Measurements from ENCODE around the gene CEP350.

The CEP350 gene

DNA sequence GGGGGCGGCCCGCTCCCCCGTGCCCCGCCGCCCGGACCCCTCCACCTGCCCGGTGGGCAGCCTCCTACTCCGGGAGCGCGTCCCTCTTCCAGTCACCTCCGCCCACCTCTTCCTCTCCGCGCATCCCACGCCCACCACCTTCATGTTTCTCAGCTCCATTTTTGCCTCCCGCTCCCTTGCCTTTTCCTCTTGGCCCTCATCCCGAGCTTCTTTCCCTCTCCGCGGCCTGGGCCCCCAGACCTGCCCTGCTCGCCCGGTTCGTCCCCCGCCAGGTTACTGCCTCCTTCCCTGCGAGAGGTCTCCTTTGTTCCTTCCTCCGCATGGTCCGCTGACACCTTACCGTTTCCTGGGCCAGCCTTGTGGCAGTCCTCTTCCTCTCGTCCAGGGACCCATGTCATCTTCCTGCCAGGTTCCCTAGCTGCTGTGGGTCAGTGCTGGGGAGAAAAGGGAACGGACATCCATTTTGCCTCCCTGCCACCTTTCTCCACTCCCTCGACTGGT is 200.6 kb downstream of the CEP350 start:
- no peak for DNase-seq (ENCODE audit: low spot score)

GRCh38 chr1:180156201-180156600 is 201.6 kb downstream of the CEP350 start:
- DNase-seq (ENCODE audit: low spot score): no peak

GRCh38 chr1:180156631-180157091 is 202.1 kb downstream of the CEP350 start:
- no peak for DNase-seq (ENCODE audit: low spot score)

DNA sequence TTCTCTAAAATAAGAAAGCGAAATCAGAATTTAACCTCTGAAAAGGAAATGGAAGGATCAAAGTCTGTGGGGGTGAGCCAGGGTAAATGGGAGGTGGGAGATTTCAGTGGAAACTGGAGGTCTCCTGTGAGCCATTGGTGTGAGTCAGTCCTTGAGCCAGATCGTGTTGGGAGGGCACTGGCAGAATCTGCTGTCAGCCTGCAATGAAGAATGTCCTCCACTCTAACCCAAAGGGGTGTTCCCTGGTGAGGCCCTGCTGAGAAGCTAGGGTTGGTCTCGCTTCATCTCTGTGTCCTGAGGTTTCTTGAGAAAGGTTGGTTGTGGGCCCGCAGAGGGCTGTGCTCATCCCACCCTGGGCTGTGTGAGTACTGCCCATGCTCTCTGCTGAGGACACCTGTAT is 202.5 kb downstream of the CEP350 start:
- DNase-seq (ENCODE audit: low spot score): no peak

DNA sequence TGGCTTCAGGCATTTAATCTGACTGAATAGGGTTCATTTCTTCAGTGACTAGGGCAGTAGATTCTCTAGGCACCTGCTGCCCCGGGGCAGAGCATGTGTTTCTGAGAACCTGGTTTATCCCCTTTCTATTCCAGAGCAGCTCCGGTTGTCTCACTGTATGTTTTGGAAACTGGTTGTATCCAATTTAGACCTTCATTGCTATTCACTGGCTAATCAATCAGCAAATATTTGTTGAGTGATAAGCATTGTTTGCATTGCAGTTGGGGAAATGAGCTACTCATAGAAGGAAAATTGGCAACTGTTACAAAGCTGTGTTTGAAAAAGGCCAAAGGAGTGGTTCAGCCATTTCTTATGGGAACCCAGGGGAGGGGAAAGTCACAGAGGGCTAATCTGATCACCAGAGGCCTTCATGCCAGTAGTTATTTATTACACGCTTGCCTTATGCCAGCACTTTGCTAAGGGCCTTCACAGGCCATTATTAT is 203.0 kb downstream of the CEP350 start:
- DNase-seq (ENCODE audit: low spot score): no peak

DNA sequence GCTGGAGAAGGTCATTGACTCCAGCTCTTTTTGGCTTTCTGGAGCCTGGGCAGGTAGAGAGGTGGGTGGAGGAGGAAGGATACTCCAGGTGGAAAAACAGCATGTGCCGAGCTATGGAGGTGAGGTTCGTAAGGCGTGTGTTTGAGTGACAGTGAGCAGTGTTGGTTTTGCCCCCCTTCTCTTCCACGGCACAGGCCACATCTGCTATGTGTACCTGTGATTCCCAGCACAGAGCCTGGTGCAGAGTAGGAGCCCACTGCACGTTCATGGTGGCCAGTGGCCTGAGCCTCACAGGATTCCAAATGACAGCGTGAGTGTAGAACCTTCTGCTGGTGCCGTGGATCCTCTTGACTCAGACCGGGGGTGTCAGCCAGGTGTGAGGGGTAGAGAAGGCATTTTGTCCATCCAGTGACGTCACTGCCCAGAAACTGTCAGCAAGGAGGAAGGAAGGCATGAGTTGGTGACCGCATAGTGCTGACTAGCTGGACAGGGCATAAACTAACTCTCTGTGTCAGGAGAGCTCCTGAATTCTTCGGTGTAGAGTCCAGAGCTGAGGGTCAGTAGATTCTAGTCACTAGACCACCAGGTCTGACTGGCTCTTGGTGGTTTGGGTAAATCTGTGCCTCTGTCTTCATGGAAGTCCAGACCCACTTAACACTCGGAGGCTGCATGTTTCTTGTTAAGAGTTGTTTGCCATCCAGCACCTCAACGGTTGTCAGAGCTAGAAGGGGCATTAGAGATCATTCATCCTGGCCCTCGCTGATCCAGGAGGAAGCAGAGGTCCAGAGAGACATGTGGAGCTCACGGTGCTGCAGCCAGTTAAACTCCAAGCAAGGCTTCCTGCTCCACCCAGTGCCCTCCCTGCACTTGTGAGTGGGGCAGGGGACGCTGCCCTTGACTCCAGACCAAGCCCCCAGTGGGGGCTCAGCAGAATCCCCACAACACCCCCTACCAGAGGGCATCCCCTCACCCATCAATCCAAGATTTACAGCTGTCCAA is 203.8 kb downstream of the CEP350 start:
- no peak for DNase-seq (ENCODE audit: low spot score)

DNA sequence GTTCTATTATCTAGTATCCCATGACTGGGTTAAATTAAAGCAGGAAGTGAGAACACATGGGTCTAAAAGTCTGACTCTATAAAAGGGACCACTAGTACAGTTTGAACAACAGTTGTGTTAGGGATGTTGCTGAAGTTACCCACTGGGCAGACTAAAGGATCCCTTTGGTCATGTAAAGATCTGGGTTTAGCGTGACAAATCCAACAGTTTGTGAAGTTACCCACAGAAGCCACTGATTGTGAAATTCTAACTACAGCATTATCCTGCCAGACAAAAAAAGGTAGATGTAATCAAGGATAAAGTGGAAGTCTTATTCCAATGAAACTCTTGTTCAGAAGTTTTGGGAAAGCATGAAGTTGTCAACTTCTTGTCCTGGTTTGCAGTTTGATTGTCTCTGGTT is 205.7 kb downstream of the CEP350 start:
- DNase-seq (ENCODE audit: low spot score): no peak

DNA sequence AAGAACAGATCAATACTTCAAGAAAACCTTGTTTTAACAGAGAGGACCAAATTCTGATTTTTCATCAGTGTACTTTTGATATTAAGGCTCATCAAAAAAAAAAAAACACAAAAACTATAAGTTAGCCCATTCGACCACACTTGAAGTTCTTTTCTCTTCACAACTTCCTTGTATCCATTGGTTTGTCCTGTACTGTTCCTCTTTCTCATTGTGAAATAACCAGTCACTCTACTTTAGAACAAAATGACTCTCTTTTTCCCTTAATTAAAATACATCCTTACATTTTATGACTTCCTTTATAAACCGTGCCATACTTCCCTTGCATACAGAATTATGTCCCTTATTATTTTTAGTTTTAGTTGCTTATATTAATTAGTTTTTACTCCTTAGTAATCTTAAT is 208.4 kb downstream of the CEP350 start:
- DNase-seq (ENCODE audit: low spot score): no peak
